ENCODE data around the gene WWC2.

GRCh38 chr4:183248201-183248600 lies 149.1 kb downstream of the WWC2 start:
- TF ChIP-seq POLR2AphosphoS5 (IDR thresholded peaks at IDR 0.05; ENCODE audit: low read depth): no peak
- no peak for TF ChIP-seq CTCF (IDR thresholded peaks at IDR 0.05; ENCODE audit: insufficient read depth, low read length)
- no peak for TF ChIP-seq GABPA (IDR thresholded peaks at IDR 0.05; ENCODE audit: low read depth)
- no peak for TF ChIP-seq SPI1 (IDR thresholded peaks at IDR 0.05; ENCODE audit: borderline replicate concordance, low read depth)
- TF ChIP-seq REST (IDR thresholded peaks at IDR 0.05; ENCODE audit: insufficient replicate concordance, low read depth): no peak

Data from HL-60 (cell line).